HepG2 (cell line): ENCODE results near the gene THOC5. TPM values are rescaled to one million over a fixed set of nuclear protein-coding genes. Genes with fewer than 3 reads are reported as not detected.

Experiments
- ATAC-seq: fragments of 200-7000 bp; cut with Tn5 transposase; 3 replicates; pipeline ENCODE4 v1.9.1; 2020; ENCODE audit warnings: mild to moderate bottlenecking, moderate library complexity
- BruUV-seq: library from RNA; stranded (reverse); fragments of 400-500 nt; replicated peaks from 2 replicates; lab custom pipeline; 2021; lab: Mats Ljungman, UMichigan
- CTCF ChIA-PET: fragments of 300-600 bp; formaldehyde crosslinking; extraction: SDS; loops from one replicate; lab custom pipeline; 2021; ENCODE audit warnings: low total read pairs, inconsistent platforms, low intra/inter-chr PET ratio; lab: Yijun Ruan, JAX
- POLR2A ChIA-PET: fragments of 350-600 bp; sonication (Branson Sonifier 250); formaldehyde crosslinking; loops from one replicate; lab custom pipeline; 2020; ENCODE audit warnings: antibody characterized with exemption, inconsistent platforms; lab: Yijun Ruan, JAX
- DNase-seq: peaks from one replicate; pipeline ENCODE4 v3.0.0-alpha.2; 2015; ENCODE audit warnings: low spot score
- FAIRE-seq: peaks from 3 replicates; lab custom pipeline; 2011; peaks lifted over from hg19 to GRCh38; lab: Jason Lieb, UNC
- H2AFZ ChIP-seq: one replicate; pipeline ENCODE4 v1.6.1; 2011; ENCODE audit warnings: low read length, inconsistent platforms
- H3K27ac ChIP-seq: fragments of 300-600 bp; 3 replicates; pipeline ENCODE4 v1.8.0; 2011; ENCODE audit warnings: mixed run types, mild to moderate bottlenecking, mixed read lengths, low read length, inconsistent platforms; ENCODE audit not compliant: insufficient read depth; ENCODE audit errors: extremely low read length
- H3K27me3 ChIP-seq, 2 experiments: fragments of 200-600 bp in 1 of 2; 2 replicates in 1 of 2; 3 replicates in 1 of 2; pipeline versions ENCODE4 v1.6.0 to v1.8.0; 2011; ENCODE audit warnings: low read length in 2 of 2, mild to moderate bottlenecking in 2 of 2, moderate library complexity in 2 of 2, inconsistent platforms in 1 of 2; ENCODE audit not compliant: insufficient read depth in 2 of 2, control insufficient read depth in 1 of 2
- H3K36me3 ChIP-seq, 2 experiments: fragments of 200-600 bp in 1 of 2; replicated peaks in 1 of 2; 2 replicates in 1 of 2; 3 replicates in 1 of 2; pipeline versions ENCODE4 v1.5.1 to v1.8.0; 2011; ENCODE audit warnings: low read length in 2 of 2, inconsistent platforms in 1 of 2; ENCODE audit not compliant: insufficient read depth in 2 of 2, control insufficient read depth in 1 of 2
- H3K4me1 ChIP-seq: 2 replicates; pipeline ENCODE4 v1.5.1; 2012; ENCODE audit warnings: low read length, inconsistent platforms; ENCODE audit not compliant: insufficient read depth
- H3K4me2 ChIP-seq: 2 replicates; pipeline ENCODE4 v1.6.0; 2011; ENCODE audit warnings: low read depth, low read length, inconsistent platforms
- H3K4me3 ChIP-seq, 3 experiments: fragments of 200-600 bp in 1 of 3; sonication (generic), shearing (Covaris generic) in 1 of 3; replicated peaks in 1 of 3; 2 replicates each; pipeline ENCODE4 v1.5.1; 2011 to 2016; ENCODE audit warnings: low read length in 3 of 3, inconsistent platforms in 2 of 3, low read depth in 2 of 3, mild to moderate bottlenecking in 2 of 3, control low read depth in 1 of 3, mixed read lengths in 1 of 3; ENCODE audit not compliant: insufficient read depth in 1 of 3
- H3K79me2 ChIP-seq: one replicate; pipeline ENCODE4 v1.6.1; 2011; ENCODE audit warnings: low read length, inconsistent platforms; ENCODE audit not compliant: insufficient read depth
- H3K9ac ChIP-seq: 2 replicates; pipeline ENCODE4 v1.6.0; 2011; ENCODE audit warnings: mild to moderate bottlenecking, low read depth, low read length, inconsistent platforms; ENCODE audit not compliant: insufficient read depth
- H3K9me3 ChIP-seq: 2 replicates; pipeline ENCODE4 v1.5.1; 2012; ENCODE audit warnings: mild to moderate bottlenecking, low read length
- H4K20me1 ChIP-seq: 2 replicates; pipeline ENCODE4 v1.6.0; 2011; ENCODE audit warnings: inconsistent platforms, mild to moderate bottlenecking, low read length, moderate library complexity; ENCODE audit not compliant: insufficient read depth
- CBX5 ChIP-seq: sonication (generic); formaldehyde crosslinking; IDR thresholded peaks from 2 replicates; pipeline ENCODE4 v1.4.0; 2020; ENCODE audit warnings: missing genetic modification reagents, borderline replicate concordance
- HNRNPLL ChIP-seq: fragments of 200-400 bp; formaldehyde crosslinking; IDR thresholded peaks from 2 replicates; pipeline ENCODE4 v1.6.1; 2017; ENCODE audit warnings: mild to moderate bottlenecking, low read depth, low read length; ENCODE audit not compliant: poor library complexity, severe bottlenecking
- HNRNPUL1 ChIP-seq: fragments of 200-400 bp; formaldehyde crosslinking; IDR thresholded peaks from 2 replicates; pipeline ENCODE4 v1.6.1; 2017; ENCODE audit warnings: low read depth, mild to moderate bottlenecking, low read length, moderate library complexity
- MAFF ChIP-seq: IDR thresholded peaks from 2 replicates; pipeline ENCODE4 v1.6.1; 2011; ENCODE audit warnings: low read depth, low read length, improper control_type of control experiment
- MAFG ChIP-seq: sonication (generic); formaldehyde crosslinking; IDR thresholded peaks from 2 replicates; pipeline ENCODE4 v1.5.1; 2020; ENCODE audit warnings: mild to moderate bottlenecking, missing genetic modification reagents
- MAFK ChIP-seq, 2 experiments: IDR thresholded peaks in 1 of 2; conservative IDR thresholded peaks in 1 of 2; 2 replicates each; pipeline ENCODE4 v1.6.1; 2011; ENCODE audit warnings: improper control_type of control experiment in 2 of 2, low read length in 2 of 2
- MBNL3 ChIP-seq: fragments of 250-450 bp; sonication (Bioruptor Pico); conservative IDR thresholded peaks from 2 replicates; pipeline ENCODE4 v1.8.0; 2022; ENCODE audit warnings: mild to moderate bottlenecking, inconsistent platforms
- NFYB ChIP-seq: sonication (generic); formaldehyde crosslinking; IDR thresholded peaks from 2 replicates; pipeline ENCODE4 v1.4.0; 2020; ENCODE audit warnings: missing genetic modification reagents
- SP4 ChIP-seq: sonication (generic); formaldehyde crosslinking; IDR thresholded peaks from 2 replicates; pipeline ENCODE4 v1.8.1; 2023; ENCODE audit warnings: mild to moderate bottlenecking, missing genetic modification reagents
- THAP8 ChIP-seq: sonication (generic); formaldehyde crosslinking; IDR thresholded peaks from 2 replicates; pipeline ENCODE4 v1.5.1; 2020; ENCODE audit warnings: missing genetic modification reagents, mild to moderate bottlenecking, borderline replicate concordance
- ZNF232 ChIP-seq: sonication (generic); formaldehyde crosslinking; IDR thresholded peaks from 2 replicates; pipeline ENCODE4 v1.4.0; 2020; ENCODE audit warnings: missing genetic modification reagents, borderline replicate concordance
- ZNF367 ChIP-seq: sonication (generic); formaldehyde crosslinking; IDR thresholded peaks from 2 replicates; pipeline ENCODE4 v1.4.0; 2020; ENCODE audit warnings: missing genetic modification reagents, borderline replicate concordance
- ZNF530 ChIP-seq: sonication (generic); formaldehyde crosslinking; IDR thresholded peaks from 2 replicates; pipeline ENCODE4 v1.5.0; 2020; ENCODE audit warnings: low read depth, mild to moderate bottlenecking, missing genetic modification reagents
- ZNF549 ChIP-seq: sonication (generic); formaldehyde crosslinking; IDR thresholded peaks from 2 replicates; pipeline ENCODE4 v1.5.0; 2020; ENCODE audit warnings: missing genetic modification reagents
- ZNF607 ChIP-seq: sonication (generic); formaldehyde crosslinking; IDR thresholded peaks from 2 replicates; pipeline ENCODE4 v1.5.1; 2020; ENCODE audit warnings: missing genetic modification reagents, mild to moderate bottlenecking, borderline replicate concordance
- ZNF629 ChIP-seq: sonication (generic); formaldehyde crosslinking; conservative IDR thresholded peaks from 2 replicates; pipeline ENCODE4 v1.5.0; 2020; ENCODE audit warnings: missing genetic modification reagents
- WGBS: methylation state at CpG from one replicate; pipeline ENCODE4 v1.1.6; 2017; ENCODE audit warnings: low lambda C conversion rate; 5-methylcytosine and 5-hydroxymethylcytosine counted together
- in situ Hi-C: cut with HindIII; loops from 2 replicates; pipeline ENCODE4 v1.10.0; 2017; ENCODE audit warnings: low pct_unique_long_range_greater_than_20kb; ENCODE audit not compliant: extremely low pct_ligation_motif_present
- intact Hi-C: fragments of 100-400 bp; cut with micrococcal nuclease; formaldehyde crosslinking; loops from one replicate; pipeline ENCODE4 v1.10.0; 2022; ENCODE audit not compliant: unreplicated experiment
- polyA plus RNA-seq, 8 experiments: library from polyadenylated mRNA; depleted of rRNA in 3 of 8; stranded (reverse) in 7 of 8; unstranded in 1 of 8; fragments of >200 nt; fragmentation: Illumina TruSeq in 4 of 8; extraction: Trizol in 4 of 8; gene quantifications; 2 replicates each; pipeline versions ENCODE4 v1.2.1 to v1.2.3, GENCODE V29; 2011 to 2016; ENCODE audit warnings: low read depth in 4 of 8, missing spikeins in 1 of 8, mixed read lengths in 1 of 8; ENCODE audit not compliant: insufficient read depth in 1 of 8
- total RNA-seq, 5 experiments: library from RNA; depleted of rRNA; stranded (reverse); fragments of >200 nt; fragmentation: Illumina TruSeq; extraction: Trizol; gene quantifications; 2 replicates each; pipeline ENCODE4 v1.2.3, GENCODE V29; 2016; ENCODE audit warnings: low read depth in 1 of 5

The THOC5 gene
- total and polyA plus RNA-seq, 2 of the 13 experiments (the other 11 are each of a cell fraction or from before 2014, with no cell fraction given) = 45.8 to 46.7 TPM

GRCh38 chr22:29469755-29470154, 83.8 kb downstream of the THOC5 start:
- 10% methylated on average over 6 of the region's 9 CpGs for WGBS

GRCh38 chr22:29464581-29464980, 89.0 kb downstream of the THOC5 start:
- H4K20me1 ChIP-seq = no peaks in the 10 kb centered on the region
- WGBS = 44% methylated on average over 7 of the region's 7 CpGs
- no peaks in the 10 kb centered on the region for H3K4me1 ChIP-seq
- no peak overlapping the region for H2AFZ ChIP-seq
- POLR2A ChIA-PET = no interaction called here
- H3K79me2 ChIP-seq = no peaks in the 10 kb centered on the region
- ATAC-seq = no peak
- FAIRE-seq = no peak
- H3K4me2 ChIP-seq = no peak overlapping the region
- no peak overlapping the region for H3K27ac ChIP-seq
- BruUV-seq = no TSS peak
- no peaks in the 10 kb centered on the region for H3K36me3 ChIP-seq
- intact Hi-C loops (no loop called here), in situ Hi-C loops (no loop called here)
- H3K9ac ChIP-seq = no peak overlapping the region
- peaks cover 6 to 31% of the 10 kb centered on the region in 2 experiments; a peak in 3 of 5 replicates for H3K27me3 ChIP-seq
- H3K4me3 ChIP-seq = no peak overlapping the region
- CTCF ChIA-PET = no interaction called here
- no peak for DNase-seq
- no peak for TF ChIP-seq ZNF549 (CRISPR knock-in tag)
- no peak for TF ChIP-seq MBNL3 (CRISPR knock-in tag)
- TF ChIP-seq HNRNPUL1 = no peak
- no peak for TF ChIP-seq ZNF232
- peak; percentile 57 for TF ChIP-seq ZNF629
- no peak for TF ChIP-seq SP4
- TF ChIP-seq ZNF530 = no peak
- TF ChIP-seq NFYB (CRISPR knock-in tag) = no peak
- no peaks in the 10 kb centered on the region for H3K9me3 ChIP-seq

More at GRCh38 chr22:29469755-29470154, 83.8 kb downstream of the THOC5 start:
- CTCF ChIA-PET = no interaction called here
- Histone ChIP-seq H3K4me3 (peak overlapping the region in 2 of 3 experiments; percentile 38 to 68; a peak in 3 of 6 replicates), H3K27me3 (peaks cover 12 to 56% of the 10 kb centered on the region in 2 experiments), H3K4me1 (peaks cover 11% of the 10 kb centered on the region; the same call in 1 of the 2 replicates), H3K27ac (no peak overlapping the region), H3K9me3 (no peaks in the 10 kb centered on the region), H3K9ac (no peak overlapping the region), H4K20me1 (no peaks in the 10 kb centered on the region), H3K36me3 (no peaks in the 10 kb centered on the region), H2AFZ (no peak overlapping the region), H3K4me2 (peak overlapping the region; percentile 81), H3K79me2 (no peaks in the 10 kb centered on the region)
- no TSS peak for BruUV-seq
- in situ Hi-C loops (no loop called here), intact Hi-C loops (loop anchor here (1.0 kb wide), 1 partner anchor 55 kb away; no protein-coding TSS in a partner anchor)
- TF ChIP-seq MAFG (CRISPR knock-in tag) (0 out of 2 replicates have a peak, but pooled peaks have one; percentile 38), MAFF (peak; percentile 82), ZNF367 (no peak), HNRNPLL (no peak), ZNF232 (no peak), THAP8 (CRISPR knock-in tag) (no peak), CBX5 (CRISPR knock-in tag) (no peak), ZNF607 (CRISPR knock-in tag) (0 out of 2 replicates have a peak, but pooled peaks have one; percentile 20), MAFK (conservative IDR thresholded peaks at IDR 0.05 in 1 of 2, IDR thresholded peaks at IDR 0.05 in 1 of 2; ENCODE audit: low read length in 2 of 2) (peak; percentile 83 to 86)
- DNase-seq (no peak), FAIRE-seq (no peak), ATAC-seq (peak; percentile 51)
- POLR2A ChIA-PET = no interaction called here
